Measurements from ENCODE around the gene IRGC. TPM values are rescaled to one million over a fixed set of nuclear protein-coding genes. Genes with fewer than 3 reads are reported as not detected.

The IRGC gene
- total RNA-seq, 2 donors from 2014 or later = not detected

DNA sequence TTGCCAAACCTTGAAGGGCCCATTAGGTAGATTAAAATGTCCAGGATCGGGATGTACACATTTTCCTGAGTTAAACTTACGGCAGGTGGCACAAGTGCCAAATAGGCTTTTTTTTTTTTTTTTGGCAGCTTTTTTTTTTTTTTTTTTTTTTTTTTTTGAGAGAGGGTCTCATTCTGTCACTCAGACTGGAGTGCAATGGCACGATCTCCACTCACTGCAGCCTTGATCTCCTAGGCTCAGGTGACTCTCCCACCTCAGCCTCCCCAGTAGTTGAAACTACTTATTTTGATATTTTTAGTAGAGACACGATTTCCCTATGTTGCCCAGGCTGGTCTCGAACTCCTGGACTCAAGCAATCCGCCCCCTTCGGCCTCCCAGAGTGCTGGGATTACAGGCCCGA is 9.0 kb downstream of the IRGC start:
- peaks cover 18% of the 10 kb centered on the region for H3K36me3 Mint-ChIP-seq (ENCODE audit: low read depth)
- 79 to 89% methylated on average over 3 to 8 of the region's 8 CpGs for WGBS, 2 experiments (ENCODE audit: insufficient coverage in 1 of 2, insufficient read length in 1 of 2)
- H3K27ac Mint-ChIP-seq = no peak overlapping the region
- peaks cover 14% of the 10 kb centered on the region for H3K36me3 ChIP-seq (ENCODE audit: control insufficient read depth, insufficient read depth, low read length)
- H3K4me3 ChIP-seq (ENCODE audit: low read length) = no peak overlapping the region
- H3K9ac ChIP-seq (ENCODE audit: extremely low read depth, low read length, poor library complexity, severe bottlenecking) = no peak overlapping the region
- no peak overlapping the region for H3K27ac ChIP-seq (ENCODE audit: low read depth, low read length)
- peaks cover 3% of the 10 kb centered on the region for H3K4me1 Mint-ChIP-seq
- no peaks in the 10 kb centered on the region for H3K9me3 Mint-ChIP-seq
- H3K4me3 Mint-ChIP-seq = no peak overlapping the region
- H3K27me3 ChIP-seq (ENCODE audit: control insufficient read depth, insufficient read depth, low read length, poor library complexity, severe bottlenecking) = no peaks in the 10 kb centered on the region
- H3K9me3 ChIP-seq (ENCODE audit: control insufficient read depth, low read length) = no peaks in the 10 kb centered on the region
- H3K4me1 ChIP-seq (ENCODE audit: control insufficient read depth, insufficient read depth, low read length) = no peaks in the 10 kb centered on the region
- peaks cover 1% of the 10 kb centered on the region for H3K27me3 Mint-ChIP-seq (ENCODE audit: insufficient read depth)
- TF ChIP-seq CTCF (conservative IDR thresholded peaks at IDR 0.05) = no peak
- DNase-seq = no peak

DNA sequence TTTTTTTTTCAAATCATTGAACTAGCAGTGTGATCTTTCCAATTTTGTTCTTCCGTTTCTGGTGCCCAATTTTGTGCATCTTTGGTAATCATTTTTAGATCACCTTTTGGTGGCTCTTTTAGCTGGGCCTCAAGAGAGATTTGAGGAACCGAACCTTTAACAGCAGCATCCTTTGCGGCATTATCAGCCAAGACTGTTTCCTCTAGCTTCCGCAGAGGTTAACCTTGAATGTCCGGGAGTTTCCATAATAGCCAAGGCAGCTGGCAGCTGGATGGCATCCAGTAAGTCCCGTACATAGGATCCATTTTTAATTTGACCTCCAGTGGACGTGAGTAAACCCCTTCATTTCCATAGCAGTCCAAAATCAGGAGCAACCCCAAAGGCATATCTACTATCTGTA is 9.6 kb downstream of the IRGC start:
- H3K36me3 ChIP-seq (ENCODE audit: control insufficient read depth, insufficient read depth, low read length) = peaks cover 14% of the 10 kb centered on the region
- DNase-seq = no peak
- Mint-ChIP-seq H3K27me3 (ENCODE audit: insufficient read depth) (peaks cover 1% of the 10 kb centered on the region), H3K36me3 (ENCODE audit: low read depth) (peaks cover 23% of the 10 kb centered on the region), H3K9me3 (no peaks in the 10 kb centered on the region), H3K4me1 (peaks cover 3% of the 10 kb centered on the region), H3K27ac (no peak overlapping the region), H3K4me3 (no peak overlapping the region)
- WGBS, 2 experiments (ENCODE audit: insufficient coverage in 1 of 2, insufficient read length in 1 of 2) = 93% methylated on average over 5 to 7 of the region's 7 CpGs
- H3K27ac ChIP-seq (ENCODE audit: low read depth, low read length) = no peak overlapping the region
- H3K9ac ChIP-seq (ENCODE audit: extremely low read depth, low read length, poor library complexity, severe bottlenecking) = no peak overlapping the region
- H3K4me3 ChIP-seq (ENCODE audit: low read length) = no peak overlapping the region
- no peaks in the 10 kb centered on the region for H3K4me1 ChIP-seq (ENCODE audit: control insufficient read depth, insufficient read depth, low read length)
- H3K9me3 ChIP-seq (ENCODE audit: control insufficient read depth, low read length) = no peaks in the 10 kb centered on the region
- no peaks in the 10 kb centered on the region for H3K27me3 ChIP-seq (ENCODE audit: control insufficient read depth, insufficient read depth, low read length, poor library complexity, severe bottlenecking)
- no peak for TF ChIP-seq CTCF (conservative IDR thresholded peaks at IDR 0.05)

GRCh38 chr19:43726736-43727592 is 11.1 kb downstream of the IRGC start:
- Histone ChIP-seq H3K9me3 (ENCODE audit: control insufficient read depth, low read length) (no peaks in the 10 kb centered on the region), H3K36me3 (ENCODE audit: control insufficient read depth, insufficient read depth, low read length) (peaks cover 28% of the 10 kb centered on the region), H3K4me1 (ENCODE audit: control insufficient read depth, insufficient read depth, low read length) (no peaks in the 10 kb centered on the region), H3K4me3 (ENCODE audit: low read length) (no peak overlapping the region), H3K27ac (ENCODE audit: low read depth, low read length) (no peak overlapping the region), H3K9ac (ENCODE audit: extremely low read depth, low read length, poor library complexity, severe bottlenecking) (no peak overlapping the region), H3K27me3 (ENCODE audit: control insufficient read depth, insufficient read depth, low read length, poor library complexity, severe bottlenecking) (no peaks in the 10 kb centered on the region)
- no peak for DNase-seq
- no peaks in the 10 kb centered on the region for H3K9me3 Mint-ChIP-seq
- WGBS, 2 experiments (ENCODE audit: insufficient coverage in 1 of 2, insufficient read length in 1 of 2) = 88 to 91% methylated on average over 9 to 15 of the region's 15 CpGs
- no peak overlapping the region for H3K27ac Mint-ChIP-seq
- peaks cover 3% of the 10 kb centered on the region for H3K4me1 Mint-ChIP-seq
- H3K4me3 Mint-ChIP-seq = no peak overlapping the region
- no peak for TF ChIP-seq CTCF (conservative IDR thresholded peaks at IDR 0.05)
- H3K27me3 Mint-ChIP-seq (ENCODE audit: insufficient read depth) = no peaks in the 10 kb centered on the region
- H3K36me3 Mint-ChIP-seq (ENCODE audit: low read depth) = peaks cover 35% of the 10 kb centered on the region
